A549 (cell line): ENCODE measurements around the gene DNAH1. TPM values are rescaled to one million over a fixed set of nuclear protein-coding genes. Genes with fewer than 3 reads are reported as not detected.

Experiments
- ATAC-seq, 2 experiments: fragments of 200-7000 bp in 1 of 2; fragments of >200 bp in 1 of 2; cut with Nextera tagmentation in 1 of 2; cut with Tn5 transposase in 1 of 2; 3 replicates each; pipeline versions ENCODE4 v1.8.0 to v1.9.1; 2018 to 2020; ENCODE audit warnings: mild to moderate bottlenecking in 1 of 2, moderate library complexity in 1 of 2
- CTCF ChIA-PET: fragments of 300-600 bp; sonication (Branson Sonifier 250); formaldehyde crosslinking; extraction: SDS; loops from one replicate; lab custom pipeline; 2021; ENCODE audit warnings: antibody characterized with exemption, inconsistent platforms; lab: Yijun Ruan, JAX
- POLR2A ChIA-PET: fragments of 350-600 bp; formaldehyde crosslinking; extraction: SDS; loops from one replicate; lab custom pipeline; 2021; ENCODE audit warnings: antibody characterized with exemption, inconsistent platforms; lab: Yijun Ruan, JAX
- DNase-seq, 2 experiments: peaks; one replicate each; pipeline versions ENCODE4 v3.0.0 to v3.0.0-alpha.2; 2011 to 2016; ENCODE audit warnings: low read depth in 1 of 2, low spot score in 1 of 2
- FAIRE-seq: peaks from 2 replicates; lab custom pipeline; 2011; peaks lifted over from hg19 to GRCh38; lab: Jason Lieb, UNC
- H3K27ac ChIP-seq, 2 experiments: fragments of >200 bp; sonication (Bioruptor Twin); formaldehyde crosslinking; 3 replicates each; pipeline ENCODE4 v1.5.1; 2016 to 2017
- H3K4me1 ChIP-seq: fragments of >200 bp; sonication (Bioruptor Twin); formaldehyde crosslinking; 3 replicates; pipeline ENCODE4 v1.6.1; 2016
- H3K4me2 ChIP-seq: fragments of >200 bp; sonication (Bioruptor Twin); formaldehyde crosslinking; 3 replicates; pipeline ENCODE4 v1.6.1; 2016
- H3K4me3 ChIP-seq: fragments of >200 bp; sonication (Bioruptor Twin); formaldehyde crosslinking; 3 replicates; pipeline ENCODE4 v1.5.1; 2016
- H3K9me3 ChIP-seq: fragments of >200 bp; sonication (Bioruptor Twin); formaldehyde crosslinking; 3 replicates; pipeline ENCODE4 v1.6.1; 2016
- CBX8 ChIP-seq: fragments of 200-600 bp; sonication (generic); IDR thresholded peaks from 2 replicates; pipeline ENCODE4 v1.6.1; 2016
- CEBPB ChIP-seq, 2 experiments: fragments of >200 bp in 1 of 2; sonication (Bioruptor Twin) in 1 of 2; formaldehyde crosslinking in 1 of 2; IDR thresholded peaks; 2 replicates each; pipeline ENCODE4 v1.6.1; 2012 to 2016
- CTCF ChIP-seq: fragments of >200 bp; sonication (Bioruptor Twin); formaldehyde crosslinking; IDR thresholded peaks from 3 replicates; pipeline ENCODE4 v1.5.1; 2016
- EP300 ChIP-seq, 2 experiments: fragments of >200 bp; sonication (Bioruptor Twin); formaldehyde crosslinking; IDR thresholded peaks; 2 replicates in 1 of 2; 3 replicates in 1 of 2; pipeline ENCODE4 v1.6.1; 2016 to 2017
- FOSL2 ChIP-seq, 2 experiments: fragments of 450-650 bp in 1 of 2; fragments of >200 bp in 1 of 2; sonication (Bioruptor Twin) in 1 of 2; formaldehyde crosslinking; IDR thresholded peaks; 2 replicates each; pipeline versions ENCODE4 v1.5.0 to v1.6.1; 2016 to 2020; ENCODE audit warnings: mild to moderate bottlenecking in 1 of 2, moderate library complexity in 1 of 2
- FOXS1 ChIP-seq: fragments of 250-450 bp; sonication (Bioruptor Pico); IDR thresholded peaks from 2 replicates; pipeline ENCODE4 v1.5.0; 2020; ENCODE audit warnings: mild to moderate bottlenecking, moderate library complexity
- HDAC2 ChIP-seq: fragments of 200-600 bp; sonication (generic); IDR thresholded peaks from 2 replicates; pipeline ENCODE4 v1.6.1; 2016
- HOXB5 ChIP-seq: fragments of 250-450 bp; sonication (Bioruptor Pico); IDR thresholded peaks from 2 replicates; pipeline ENCODE4 v1.5.0; 2020; ENCODE audit warnings: mild to moderate bottlenecking, moderate library complexity
- JUNB ChIP-seq: fragments of >200 bp; sonication (Bioruptor Twin); formaldehyde crosslinking; IDR thresholded peaks from 2 replicates; pipeline ENCODE4 v1.6.1; 2016
- KDM1A ChIP-seq: fragments of 200-600 bp; sonication (generic); IDR thresholded peaks from 2 replicates; pipeline ENCODE4 v1.6.1; 2016; ENCODE audit warnings: low read depth, mild to moderate bottlenecking
- MAFK ChIP-seq: fragments of 450-650 bp; IDR thresholded peaks from 2 replicates; pipeline ENCODE4 v1.6.1; 2014; ENCODE audit not compliant: partially characterized antibody
- MAX ChIP-seq: IDR thresholded peaks from 2 replicates; pipeline ENCODE4 v1.6.1; 2012
- NPAS2 ChIP-seq: fragments of 250-450 bp; sonication (Bioruptor Pico); IDR thresholded peaks from 2 replicates; pipeline ENCODE4 v1.8.0; 2022; ENCODE audit warnings: mild to moderate bottlenecking, moderate library complexity, borderline replicate concordance
- PHF8 ChIP-seq: fragments of 200-600 bp; sonication (generic); IDR thresholded peaks from 2 replicates; pipeline ENCODE4 v1.6.1; 2016; ENCODE audit warnings: low read depth, mild to moderate bottlenecking, antibody characterized with exemption, moderate library complexity, borderline replicate concordance
- POLR2AphosphoS2 ChIP-seq: conservative IDR thresholded peaks from 2 replicates; pipeline ENCODE4 v1.6.1; 2012; ENCODE audit warnings: low read length, improper control_type of control experiment, inconsistent platforms
- RAD21 ChIP-seq, 2 experiments: fragments of >200 bp in 1 of 2; sonication (Bioruptor Twin) in 1 of 2; formaldehyde crosslinking in 1 of 2; IDR thresholded peaks in 1 of 2; conservative IDR thresholded peaks in 1 of 2; 2 replicates in 1 of 2; 3 replicates in 1 of 2; pipeline ENCODE4 v1.6.1; 2012 to 2018; ENCODE audit warnings: inconsistent platforms in 1 of 2
- REST ChIP-seq: fragments of 200-600 bp; sonication (generic); IDR thresholded peaks from 2 replicates; pipeline ENCODE4 v1.6.1; 2016; ENCODE audit warnings: antibody characterized with exemption, mild to moderate bottlenecking, moderate library complexity
- RFX5 ChIP-seq: fragments of 450-650 bp; IDR thresholded peaks from 2 replicates; pipeline ENCODE4 v1.7.1; 2014; ENCODE audit warnings: antibody characterized with exemption, mild to moderate bottlenecking, moderate library complexity
- TP53 ChIP-seq: fragments of 250-450 bp; sonication (Bioruptor Pico); IDR thresholded peaks from 2 replicates; pipeline ENCODE4 v1.5.0; 2021; ENCODE audit warnings: mild to moderate bottlenecking, moderate library complexity
- ZSCAN20 ChIP-seq: fragments of 250-450 bp; sonication (Bioruptor Pico); IDR thresholded peaks from 2 replicates; pipeline ENCODE4 v1.8.0; 2022; ENCODE audit warnings: mild to moderate bottlenecking, moderate library complexity
- WGBS: methylation state at CpG from one replicate; pipeline ENCODE4 v1.1.6; 2017; ENCODE audit errors: missing lambda C conversion rate; 5-methylcytosine and 5-hydroxymethylcytosine counted together
- polyA plus RNA-seq, 4 experiments: library from polyadenylated mRNA; depleted of rRNA in 3 of 4; stranded (reverse); fragments of >200 nt; fragmentation: RNase III in 1 of 4; extraction: RNeasy Plus Mini Kit Qiagen cat#74134 plus additional on column Dnase treatment in 1 of 4; gene quantifications; 2 replicates in 3 of 4; 3 replicates in 1 of 4; pipeline ENCODE4 v1.2.3, GENCODE V29; 2011 to 2017

DNAH1 gene
- polyA plus RNA-seq, 2 of the 4 experiments (the other 2 are of a cell fraction), result 0.65 to 1.6 TPM

- TF ChIP-seq JUNB, result no peak
- TF ChIP-seq HDAC2, result no peak
- TF ChIP-seq RFX5, result no peak
- no peak for TF ChIP-seq POLR2AphosphoS2
- TF ChIP-seq ZSCAN20 (CRISPR knock-in tag), result no peak
- TF ChIP-seq MAX, result no peak
- TF ChIP-seq TP53 (CRISPR knock-in tag), result no peak
- no peak for TF ChIP-seq HOXB5 (CRISPR knock-in tag)
- no peak for TF ChIP-seq CBX8
- ChIA-PET POLR2A (no interaction called here), CTCF (interaction anchor here (0.8 to 1.4 kb wide), 4 partner anchors 10 to 110 kb away, joined by 3 to 6 read pairs (median 4); no protein-coding TSS in a partner anchor)
- H3K4me2 ChIP-seq, result no peak overlapping the region
- H3K4me3 ChIP-seq, result no peak overlapping the region
- DNase-seq, result no peak
- no peak overlapping the region for H3K27ac ChIP-seq
- H3K4me1 ChIP-seq, result no peaks in the 10 kb centered on the region
- ATAC-seq, result no peak
- no peaks in the 10 kb centered on the region for H3K9me3 ChIP-seq
- WGBS, result 96% methylated on average over 5 of the region's 16 CpGs
- no peak for FAIRE-seq
Observed at GRCh38 chr3:52402101-52402521, 86.0 kb downstream of the DNAH1 start.

GRCh38 chr3:52402706-52403270 lies 86.7 kb downstream of the DNAH1 start:
- WGBS, result 98% methylated on average over 7 of the region's 11 CpGs
- TF ChIP-seq CEBPB (IDR thresholded peaks at IDR 0.05) (no peak), CTCF (no peak), JUNB (no peak), NPAS2 (CRISPR knock-in tag) (no peak), FOXS1 (no peak), MAFK (no peak), REST (no peak)
- ATAC-seq (no peak), DNase-seq (no peak), FAIRE-seq (no peak)
- Histone ChIP-seq H3K27ac (no peak overlapping the region), H3K4me2 (no peak overlapping the region), H3K4me3 (no peak overlapping the region), H3K4me1 (no peaks in the 10 kb centered on the region), H3K9me3 (no peaks in the 10 kb centered on the region)
- CTCF ChIA-PET, result interaction anchor here (0.8 kb wide), 1 partner anchor 15 kb away, joined by 3 read pairs; no protein-coding TSS in a partner anchor
- POLR2A ChIA-PET, result no interaction called here

- no peak for ATAC-seq
Observed at GRCh38 chr3:52403271-52403841, 87.2 kb downstream of the DNAH1 start.

More at GRCh38 chr3:52403271-52403841, 87.2 kb downstream of the DNAH1 start:
- Histone ChIP-seq H3K9me3 (no peaks in the 10 kb centered on the region), H3K4me1 (peaks cover 3% of the 10 kb centered on the region; the same call in 1 of the 3 replicates), H3K4me2 (no peak overlapping the region), H3K27ac (no peak overlapping the region), H3K4me3 (no peak overlapping the region)
- FAIRE-seq, result no peak
- 94% methylated on average over 19 of the region's 19 CpGs for WGBS
- ChIA-PET POLR2A (no interaction called here), CTCF (interaction anchor here (1.4 kb wide), 1 partner anchor 8 kb away, joined by 3 read pairs; no protein-coding TSS in a partner anchor)
- no peak for DNase-seq
- TF ChIP-seq PHF8 (no peak), RFX5 (no peak), FOSL2 (IDR thresholded peaks at IDR 0.05) (no peak), FOSL2 (CRISPR knock-in tag; IDR thresholded peaks at IDR 0.05) (no peak), FOXS1 (no peak), KDM1A (no peak), REST (no peak), EP300 (IDR thresholded peaks at IDR 0.05) (no peak), HOXB5 (CRISPR knock-in tag) (no peak), RAD21 (conservative IDR thresholded peaks at IDR 0.05 in 1 of 2, IDR thresholded peaks at IDR 0.05 in 1 of 2) (no peak), POLR2AphosphoS2 (no peak)
